Gastrocnemius medialis (tissue), 4 donors: Measurements from ENCODE around the gene EPS8.

Experiments
- CTCF ChIP-seq, 5 experiments: fragments of 450-650 bp in 3 of 5; fragments of 200-600 bp in 2 of 5; sonication (generic) in 2 of 5; IDR thresholded peaks in 4 of 5; conservative IDR thresholded peaks in 1 of 5; 1 replicate in 4 of 5; 2 replicates in 1 of 5; pipeline ENCODE4 v1.5.1; 2016 to 2019; ENCODE audit warnings: antibody characterized with exemption in 5 of 5, mild to moderate bottlenecking in 3 of 5, moderate library complexity in 3 of 5
- POLR2A ChIP-seq, 2 donors: fragments of 450-650 bp; IDR thresholded peaks; one replicate each; pipeline ENCODE4 v1.6.1; 2017; ENCODE audit warnings: antibody characterized with exemption in 2 of 2, mild to moderate bottlenecking in 2 of 2, moderate library complexity in 2 of 2

- TF ChIP-seq CTCF (IDR thresholded peaks at IDR 0.05 in 4 of 5, conservative IDR thresholded peaks at IDR 0.05 in 1 of 5) (no peak), POLR2A (IDR thresholded peaks at IDR 0.05) (no peak)
Observed at GRCh38 chr12:15787778-15788177, 1.4 kb downstream of the EPS8 start.
